ENCODE data around the gene GSAP. TPM values are rescaled to one million over a fixed set of nuclear protein-coding genes. Genes with fewer than 3 reads are reported as not detected.
"Not testable (repeated sequence)": the region's sequence is repeated elsewhere in the genome, so short reads cannot be mapped to it uniquely, and the experiment has no call there.

The GSAP gene
- polyA plus RNA-seq, 1 donor, result 5.6 TPM

DNA sequence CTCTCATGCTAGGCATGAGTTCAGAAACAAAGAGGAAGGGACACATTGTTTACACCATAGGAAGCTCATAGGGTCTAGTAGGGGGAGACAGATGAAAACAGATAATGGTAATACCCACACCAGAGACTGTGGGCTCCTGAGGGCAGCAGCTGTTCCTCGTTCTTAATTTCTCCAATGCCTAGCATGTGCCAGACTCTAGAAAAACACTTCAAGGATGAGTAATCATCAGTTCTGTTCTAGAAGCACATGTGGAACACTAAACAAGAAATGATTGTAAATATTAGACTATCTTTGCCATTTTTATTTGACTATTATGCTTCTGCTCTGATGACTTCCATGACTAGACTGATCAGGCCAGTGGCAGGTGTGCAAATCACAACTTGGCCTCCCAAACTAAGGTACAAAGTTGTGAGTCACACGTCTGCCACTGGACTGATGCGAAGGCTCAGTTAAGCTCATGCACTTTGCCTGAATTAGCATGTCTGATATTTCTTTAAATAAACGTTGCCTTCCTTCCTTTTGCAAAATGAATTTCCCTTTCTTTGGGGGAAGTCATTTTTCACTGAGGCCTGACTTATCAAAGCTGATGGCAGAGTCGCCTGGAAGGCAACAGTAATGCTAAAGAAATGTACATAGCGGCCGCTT, 127.4 kb downstream of the GSAP start:
- no peak for DNase-seq (ENCODE audit: low read depth)

DNA sequence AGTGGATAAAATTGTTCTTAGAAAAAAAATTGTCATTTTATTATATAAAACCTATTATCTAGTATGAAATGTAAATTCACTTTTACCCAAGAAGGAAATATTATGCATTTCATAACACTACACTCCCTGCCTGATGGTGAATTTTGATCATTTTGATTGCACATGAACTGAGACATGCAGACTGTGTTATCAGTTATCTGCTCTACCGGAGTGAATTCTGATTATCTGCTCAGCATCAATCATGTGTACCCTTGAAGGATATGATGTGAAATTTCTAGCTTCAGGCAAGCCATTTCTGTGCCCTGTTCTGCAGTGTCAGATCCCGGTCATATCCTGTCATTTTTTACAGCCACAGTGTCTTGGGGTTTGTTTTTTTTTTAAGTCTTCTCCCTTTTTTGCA, 131.5 kb downstream of the GSAP start:
- DNase-seq (ENCODE audit: low read depth), result no peak

DNA sequence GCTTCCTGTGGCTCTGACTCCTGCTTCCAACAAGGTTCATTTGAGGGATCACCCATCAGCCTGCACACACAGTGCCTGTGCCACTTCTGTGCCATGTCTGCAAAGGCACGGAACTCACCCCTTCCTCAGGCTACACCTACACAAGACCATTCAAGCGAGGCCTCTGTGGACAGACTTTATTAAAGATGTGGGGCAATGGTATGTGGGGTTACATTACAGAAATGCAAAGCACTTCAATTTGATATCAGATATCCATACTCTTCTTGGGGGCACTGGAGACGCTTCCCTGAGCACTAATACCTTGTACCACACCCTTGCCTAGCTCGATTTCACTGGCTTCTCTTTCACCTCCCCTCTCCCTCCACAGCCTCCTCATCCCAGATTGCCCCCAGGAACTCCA, 132.1 kb downstream of the GSAP start:
- DNase-seq (ENCODE audit: low read depth), result no peak

DNA sequence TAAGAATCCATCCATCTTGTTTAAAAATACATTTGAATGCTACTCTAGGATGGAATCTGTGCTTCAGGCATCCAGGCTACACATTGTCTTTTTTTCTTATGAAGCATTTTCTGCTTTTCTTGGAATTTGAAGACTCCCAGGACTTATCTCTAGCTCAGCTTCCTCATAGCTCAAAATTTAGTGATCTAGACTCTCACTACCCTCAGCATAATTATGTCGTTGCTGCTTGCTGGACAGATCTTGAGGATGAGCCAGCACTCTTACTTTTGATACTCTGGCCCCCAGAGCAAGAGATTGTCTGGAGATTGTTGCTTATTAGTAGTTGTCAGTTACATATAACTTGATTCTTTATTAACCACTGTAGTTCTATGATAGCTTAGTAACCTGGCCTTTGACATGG, 133.3 kb downstream of the GSAP start:
- no peak for DNase-seq (ENCODE audit: low read depth)

DNA sequence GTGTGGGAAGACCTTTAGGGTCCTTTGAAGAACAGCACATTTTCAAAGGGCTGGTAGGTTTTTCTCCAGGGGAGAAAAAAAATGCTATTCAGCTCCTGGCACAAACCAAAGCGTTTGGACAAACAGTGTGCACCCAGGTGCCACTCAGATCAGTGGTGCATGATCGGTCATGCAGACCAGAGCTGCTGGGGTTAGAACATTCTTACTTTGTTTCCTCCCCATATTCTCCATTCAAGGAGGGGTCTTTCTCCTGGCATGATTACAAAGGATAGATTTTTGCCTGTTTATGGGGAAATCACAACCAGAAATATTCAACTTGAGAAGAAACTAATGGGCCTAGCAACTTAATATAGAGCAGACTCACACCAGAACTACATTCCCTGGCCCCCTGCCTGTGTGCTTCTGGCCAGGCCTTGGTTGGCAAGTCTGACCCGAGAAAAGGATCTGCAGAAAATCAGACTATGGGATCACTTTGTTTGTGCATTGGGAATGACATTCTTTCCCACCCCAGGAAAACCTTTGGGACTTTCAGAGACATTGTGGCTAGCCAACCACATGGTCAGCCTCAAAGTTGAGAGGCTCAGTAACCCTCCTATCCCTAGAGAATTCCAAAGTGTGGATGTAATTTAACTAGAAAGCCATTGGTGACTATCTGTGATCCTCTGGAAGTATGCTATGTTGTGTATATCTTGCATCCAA, 134.2 kb downstream of the GSAP start:
- DNase-seq (ENCODE audit: low read depth), result no peak

DNA sequence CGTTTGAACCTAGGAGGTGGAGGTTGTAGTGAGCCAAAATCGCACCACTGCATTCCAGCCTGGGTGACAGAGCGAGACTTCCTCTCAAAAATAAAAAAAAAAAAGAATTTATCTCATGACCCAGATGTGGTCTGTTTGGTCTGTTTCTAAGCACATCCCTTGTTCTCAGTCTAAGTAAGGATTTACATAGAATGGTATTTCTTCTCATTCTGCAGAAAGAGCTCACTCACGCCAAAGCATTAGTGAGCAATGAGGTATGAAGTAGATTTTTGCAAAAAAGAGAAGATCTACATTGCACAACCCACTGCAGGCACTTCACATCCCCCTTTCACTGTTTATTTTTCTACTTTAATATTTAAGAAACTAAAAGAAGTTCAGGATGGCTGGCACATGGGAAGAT, 140.0 kb downstream of the GSAP start:
- no peak for DNase-seq (ENCODE audit: low read depth)

DNA sequence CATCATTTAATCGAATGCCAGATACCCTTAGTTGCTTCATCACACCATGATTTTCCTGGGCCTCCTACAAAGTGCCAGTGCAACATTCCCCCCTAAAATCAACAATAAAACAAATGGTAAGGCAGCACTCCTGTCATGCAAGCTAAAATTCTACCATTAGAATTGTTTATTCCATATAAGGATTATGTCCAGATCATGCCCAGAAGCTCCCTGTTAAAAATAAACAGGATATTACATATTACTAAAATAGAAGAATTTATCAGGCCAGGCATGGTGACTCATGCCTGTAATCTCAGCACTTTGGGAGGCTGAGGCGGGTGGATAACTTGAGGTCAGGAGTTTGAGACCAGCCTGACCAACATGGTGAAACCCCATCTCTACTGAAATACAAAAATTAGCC, 140.5 kb downstream of the GSAP start:
- not testable (repeated sequence) for DNase-seq (ENCODE audit: low read depth)

DNA sequence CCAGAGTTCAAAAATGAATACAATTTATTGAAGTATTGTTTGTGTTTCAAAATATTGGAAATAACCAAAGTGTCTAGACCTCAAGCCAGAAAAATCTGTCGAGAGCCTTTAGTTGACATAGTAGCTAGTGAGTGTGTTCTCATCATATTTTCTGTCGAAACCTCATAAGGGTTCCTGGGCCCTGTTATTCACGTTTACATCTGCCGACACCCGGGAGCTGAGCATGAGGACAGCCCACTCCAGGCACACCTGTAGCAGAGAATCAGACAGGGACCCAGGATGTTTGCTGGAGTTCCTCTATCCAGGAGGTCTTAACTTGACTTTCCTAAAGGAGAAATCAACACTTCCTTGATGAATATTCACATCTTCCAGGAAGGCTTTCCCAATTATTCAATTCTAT, 144.4 kb downstream of the GSAP start:
- no peak for DNase-seq (ENCODE audit: low read depth)

DNA sequence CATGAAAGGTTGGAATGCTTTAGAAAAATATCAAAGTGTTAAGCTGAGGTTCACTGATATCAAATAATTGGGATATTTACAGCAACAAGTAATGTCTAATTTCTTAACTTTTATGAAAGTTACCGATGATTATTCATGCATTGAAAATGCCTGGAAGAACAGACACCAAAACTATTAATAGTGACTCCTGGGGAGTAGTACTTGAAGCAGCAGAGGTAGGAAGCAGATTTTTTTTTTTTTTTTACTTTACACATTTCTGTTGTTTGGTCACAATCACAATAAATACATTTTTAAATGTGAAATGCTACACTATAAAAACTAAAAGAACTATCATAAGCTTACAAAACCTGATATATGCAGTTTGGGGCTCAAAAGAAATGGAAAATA, 146.1 kb downstream of the GSAP start:
- no peak for DNase-seq (ENCODE audit: low read depth)

DNA sequence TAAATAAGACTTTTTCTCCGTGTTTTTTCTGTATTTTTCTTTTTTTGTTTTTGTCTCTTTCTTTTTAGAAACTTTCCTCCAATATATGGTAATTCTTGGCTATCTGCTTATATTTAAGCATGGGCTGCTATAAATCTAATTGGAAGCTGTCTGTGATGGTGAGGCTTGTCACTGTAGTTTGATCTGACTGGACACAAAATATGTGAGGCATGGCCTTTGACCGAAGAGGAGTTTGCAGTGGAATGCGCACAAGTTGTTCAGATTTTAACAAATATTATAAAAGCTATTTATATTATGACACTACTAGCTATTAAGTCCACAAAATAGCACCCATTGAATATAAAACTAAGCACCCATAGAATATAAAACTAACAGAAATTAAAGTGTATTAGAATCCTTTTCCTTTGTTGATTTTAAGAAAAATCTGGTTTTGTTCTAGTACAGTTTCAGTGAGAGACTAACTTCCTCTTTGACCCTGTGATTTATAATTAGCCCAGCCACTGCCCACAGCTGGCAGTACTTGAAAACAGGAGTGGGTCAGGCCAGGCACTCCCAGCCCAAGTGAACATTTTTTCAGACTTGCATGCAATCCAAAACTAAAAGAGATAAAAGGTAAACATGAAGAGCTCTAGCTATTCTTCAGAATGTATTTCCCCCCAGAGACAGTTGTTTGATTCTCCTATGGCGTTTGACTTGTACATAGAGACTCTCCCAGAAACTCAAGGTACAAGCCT, 146.6 kb downstream of the GSAP start:
- DNase-seq (ENCODE audit: low read depth), result no peak

DNA sequence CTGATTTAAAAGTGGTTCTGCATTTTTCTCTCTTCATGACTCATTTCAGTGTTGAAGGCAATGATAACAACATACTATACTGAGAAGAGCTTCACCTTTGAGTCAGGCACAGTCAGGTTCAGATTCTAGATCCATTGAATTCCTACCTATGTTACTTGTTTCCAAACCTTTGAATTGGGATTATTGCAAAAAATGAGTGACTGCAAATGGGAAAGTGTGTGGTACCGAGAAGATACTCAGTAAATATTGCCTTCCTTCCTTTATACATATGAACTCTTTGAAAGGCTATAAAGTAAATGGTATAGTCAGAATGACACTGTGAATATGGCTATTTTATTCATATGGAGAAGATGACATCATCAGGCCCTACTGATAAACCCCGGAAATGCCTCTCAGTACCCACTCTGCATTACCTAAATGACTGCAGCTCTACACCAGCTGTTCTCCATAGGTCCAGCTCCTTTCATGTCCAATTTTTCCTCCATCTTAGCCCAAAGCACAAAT, 149.8 kb downstream of the GSAP start:
- no peak for DNase-seq (ENCODE audit: low read depth)

DNA sequence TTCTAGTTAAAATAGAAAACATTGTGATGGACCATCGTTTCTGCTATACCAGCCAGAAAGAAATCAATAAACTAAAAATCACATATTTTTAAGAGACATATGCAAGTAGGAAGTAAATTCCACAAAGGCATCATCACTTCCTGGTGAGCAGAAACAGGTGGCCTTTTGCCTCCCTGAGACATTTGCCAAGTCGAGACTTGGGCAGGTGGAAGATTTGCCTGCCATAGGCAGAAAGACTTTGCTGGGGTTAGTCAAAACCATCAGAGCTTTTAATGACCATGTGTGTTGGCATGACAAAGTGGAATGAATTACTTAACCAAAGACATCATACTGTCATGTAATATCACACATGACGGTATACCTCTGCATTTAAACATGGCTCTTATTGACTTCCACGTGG, 150.5 kb downstream of the GSAP start:
- no peak for DNase-seq (ENCODE audit: low read depth)

DNA sequence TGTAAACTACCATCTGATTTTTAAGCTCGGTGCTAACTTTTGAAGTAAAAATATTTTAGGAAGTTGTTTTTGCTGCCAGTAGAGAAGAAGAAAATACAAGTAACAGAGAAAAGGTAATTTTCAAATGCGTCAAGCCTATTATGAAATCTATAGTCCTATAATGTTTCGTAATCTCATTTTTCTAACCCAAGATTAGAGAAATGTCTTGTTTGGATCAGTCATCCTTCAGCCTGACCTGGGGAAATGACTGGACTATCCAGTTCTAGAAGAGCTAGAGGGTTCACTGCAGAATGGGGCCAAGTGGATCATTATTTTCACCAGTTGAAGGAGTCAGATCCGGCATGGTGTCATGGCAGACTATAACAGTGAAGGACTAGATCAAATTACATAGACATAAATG, 153.8 kb downstream of the GSAP start:
- DNase-seq (ENCODE audit: low read depth), result no peak

Other genes starting within 250 kb of the GSAP start
- gene FGL2, start 216.5 kb downstream of the GSAP start, polyA plus RNA-seq (ENCODE audit: insufficient read length), result 27.9 TPM
- 54.2 TPM for gene PTPN12, start 120.9 kb upstream of the GSAP start, polyA plus RNA-seq (ENCODE audit: insufficient read length)

All from forelimb muscle (tissue), 1 donor.